Psoas muscle (tissue), 8 donors: Measurements from ENCODE around the gene CCDC192. TPM values are rescaled to one million over a fixed set of nuclear protein-coding genes. Genes with fewer than 3 reads are reported as not detected.

Experiments
- ATAC-seq, 4 donors: fragments of 200-7000 bp; cut with Tn5 transposase; one replicate each; pipeline ENCODE4 v1.9.1; 2020; ENCODE audit warnings: moderate library complexity in 3 of 4, mild to moderate bottlenecking in 2 of 4
- DNase-seq, 2 donors: peaks; one replicate each; pipeline ENCODE4 v3.0.0-alpha.2; 2020
- H3K27ac ChIP-seq: fragments of 200-600 bp; one replicate; pipeline ENCODE4 v1.8.0; 2022
- H3K27me3 ChIP-seq, 3 donors: fragments of 200-600 bp in 1 of 3; one replicate each; pipeline versions ENCODE4 v1.6.1 to v1.8.0; 2013 to 2022; ENCODE audit warnings: low read length in 2 of 3, mild to moderate bottlenecking in 2 of 3, moderate library complexity in 1 of 3; ENCODE audit not compliant: insufficient read depth in 3 of 3
- H3K36me3 ChIP-seq, 2 donors: fragments of 200-600 bp in 1 of 2; one replicate each; pipeline versions ENCODE4 v1.6.1 to v1.8.0; 2013 to 2022; ENCODE audit warnings: low read depth in 1 of 2, mild to moderate bottlenecking in 1 of 2, moderate library complexity in 1 of 2; ENCODE audit not compliant: insufficient read depth in 1 of 2
- H3K4me1 ChIP-seq: fragments of 200-600 bp; one replicate; pipeline ENCODE4 v1.8.0; 2022
- H3K4me3 ChIP-seq: fragments of 200-600 bp; one replicate; pipeline ENCODE4 v1.8.0; 2022; ENCODE audit warnings: mild to moderate bottlenecking
- H3K9me3 ChIP-seq: fragments of 200-600 bp; one replicate; pipeline ENCODE4 v1.8.0; 2022
- CTCF ChIP-seq: fragments of 200-600 bp; IDR thresholded peaks from one replicate; pipeline ENCODE4 v1.8.0; 2022; ENCODE audit warnings: antibody characterized with exemption
- WGBS, 3 donors: extraction: QIAGEN DNeasy Blood & Tissue Kit; methylation state at CpG; one replicate each; pipeline versions ENCODE4 v1.1.6 to v1.1.7; 2013; 5-methylcytosine and 5-hydroxymethylcytosine counted together
- intact Hi-C, 2 donors: fragments of 100-400 bp; cut with DNase I; formaldehyde crosslinking; loops; one replicate each; pipeline versions ENCODE4 v1.11.0 to v1.14.2; 2022
- polyA plus RNA-seq, 3 donors: library from polyadenylated mRNA; stranded (reverse); fragments of 200-250 nt; gene quantifications; one replicate each; pipeline ENCODE4 v1.2.3, GENCODE V29; 2013
- total RNA-seq, 4 donors: library from RNA; stranded (reverse); fragmentation: NEBNext Ultra II Directional in 2 of 4; extraction: Animal tissue kit (Norgen Biotek cat#: 25700) in 2 of 4; gene quantifications; one replicate each; pipeline versions ENCODE4 v1.2.1 to v1.2.4, GENCODE V29; 2021 to 2023
- donor health status: healthy with polysubstance abuse.
- donor health status: DM: no; HTN: no; CAD: no; lungs with moderate emphysema.
- donor health status: Bipolar disorder and iron deficiency.
- donor health status: healthy.
- donor health status: DM: yes; HTN: yes; CAD: no.
- donor health status: DM: no; HTN: no; CAD: no.
- donor health status: DM: no; HTN: no; CAD: no.
- donor health status: DM: yes; HTN: yes; CAD: no.

Gene CCDC192
- total and polyA plus RNA-seq, 7 donors, result 0.12 to 1.2 (median 0.19) TPM; not detected in 4

GRCh38 chr5:127975961-127976360 is 272.8 kb downstream of the CCDC192 start:
- no peak for DNase-seq
- intact Hi-C loops, result no loop called here
- 90 to 98% (median 93%) methylated on average over 2 of the region's 2 CpGs for WGBS, 3 donors

GRCh38 chr5:127976525-127976924 is 273.3 kb downstream of the CCDC192 start:
- 80 to 90% (median 84%) methylated on average over 4 of the region's 4 CpGs for WGBS, 3 donors
- Histone ChIP-seq H3K27ac (no peak overlapping the region), H3K9me3 (no peaks in the 10 kb centered on the region), H3K27me3 (no peaks in the 10 kb centered on the region), H3K4me3 (no peak overlapping the region), H3K36me3 (no peaks in the 10 kb centered on the region), H3K4me1 (no peaks in the 10 kb centered on the region)
- intact Hi-C loops, result no loop called here
- DNase-seq (no peak), ATAC-seq (no peak)
- no peak for TF ChIP-seq CTCF

More at GRCh38 chr5:127975961-127976360, 272.8 kb downstream of the CCDC192 start:
- H3K4me3 ChIP-seq, result no peak overlapping the region
- TF ChIP-seq CTCF, result no peak
- H3K4me1 ChIP-seq, result no peaks in the 10 kb centered on the region
- no peaks in the 10 kb centered on the region for H3K27me3 ChIP-seq
- no peak overlapping the region for H3K27ac ChIP-seq
- no peaks in the 10 kb centered on the region for H3K36me3 ChIP-seq
- no peak for ATAC-seq
- H3K9me3 ChIP-seq, result no peaks in the 10 kb centered on the region

- no peak for DNase-seq
- intact Hi-C loops, result no loop called here
- Histone ChIP-seq H3K27ac (no peak overlapping the region), H3K36me3 (no peaks in the 10 kb centered on the region), H3K27me3 (no peaks in the 10 kb centered on the region), H3K4me1 (no peaks in the 10 kb centered on the region), H3K9me3 (no peaks in the 10 kb centered on the region), H3K4me3 (no peak overlapping the region)
- 62 to 68% (median 64%) methylated on average over 5 of the region's 5 CpGs for WGBS, 3 donors
- ATAC-seq, result no peak
- TF ChIP-seq CTCF, result no peak
Observed at GRCh38 chr5:127976991-127977717, 274.0 kb downstream of the CCDC192 start.

GRCh38 chr5:127978738-127979300 is 275.6 kb downstream of the CCDC192 start:
- H3K4me3 ChIP-seq, result no peak overlapping the region
- H3K27me3 ChIP-seq, result no peaks in the 10 kb centered on the region
- H3K9me3 ChIP-seq, result no peaks in the 10 kb centered on the region
- H3K36me3 ChIP-seq, result no peaks in the 10 kb centered on the region
- H3K4me1 ChIP-seq, result no peaks in the 10 kb centered on the region
- intact Hi-C loops, result no loop called here
- 96 to 97% (median 96%) methylated on average over 5 of the region's 5 CpGs for WGBS, 3 donors
- ATAC-seq, result no peak
- H3K27ac ChIP-seq, result no peak overlapping the region
- TF ChIP-seq CTCF, result no peak
- no peak for DNase-seq
